PC-3 (cell line): ENCODE results near the gene TM9SF4. TPM values are rescaled to one million over a fixed set of nuclear protein-coding genes. Genes with fewer than 3 reads are reported as not detected.
"Not testable (repeated sequence)": the region's sequence is repeated elsewhere in the genome, so short reads cannot be mapped to it uniquely, and the experiment has no call there.

Experiments
- ATAC-seq: fragments of 200-7000 bp; cut with Tn5 transposase; 2 replicates; pipeline ENCODE4 v1.9.1; 2020; ENCODE audit warnings: mild to moderate bottlenecking, moderate library complexity
- BruUV-seq: library from RNA; stranded (reverse); fragments of 400-500 nt; replicated peaks from 2 replicates; lab custom pipeline; 2021; lab: Mats Ljungman, UMichigan
- CTCF ChIA-PET: fragments of 300-600 bp; sonication (Branson Sonifier 250); formaldehyde crosslinking; loops from one replicate; lab custom pipeline; 2022; ENCODE audit warnings: antibody characterized with exemption; lab: Charles Lee
- POLR2A ChIA-PET: fragments of 300-600 bp; sonication (Branson Sonifier 250); formaldehyde crosslinking; loops from one replicate; lab custom pipeline; 2022; ENCODE audit warnings: antibody characterized with exemption; ENCODE audit not compliant: unreplicated experiment; lab: Charles Lee
- DNase-seq: peaks from one replicate; pipeline ENCODE4 v3.0.0-alpha.2; 2015
- H2AFZ ChIP-seq: fragments of 300-600 bp; sonication (generic); 2 replicates; pipeline ENCODE4 v1.6.0; 2016; ENCODE audit warnings: antibody characterized with exemption, low read length
- H3F3A ChIP-seq: fragments of 300-600 bp; sonication (generic); one replicate; pipeline ENCODE4 v1.6.0; 2017; ENCODE audit warnings: antibody characterized with exemption, low read length, control low read depth, mild to moderate bottlenecking; ENCODE audit not compliant: unreplicated experiment
- H3K27ac ChIP-seq: fragments of 300-600 bp; sonication (generic); 2 replicates; pipeline ENCODE4 v1.5.1; 2016; ENCODE audit warnings: mild to moderate bottlenecking, low read length
- H3K27me3 ChIP-seq: fragments of 300-600 bp; sonication (generic); 2 replicates; pipeline ENCODE4 v1.6.1; 2016; ENCODE audit warnings: low read length, mixed read lengths
- H3K36me3 ChIP-seq: fragments of 300-600 bp; sonication (generic); 2 replicates; pipeline ENCODE4 v1.6.1; 2016; ENCODE audit warnings: low read depth, mixed run types, low read length, mixed read lengths
- H3K4me1 ChIP-seq: fragments of 300-600 bp; sonication (generic); 2 replicates; pipeline ENCODE4 v1.5.1; 2016; ENCODE audit warnings: low read length; ENCODE audit not compliant: insufficient read depth
- H3K4me2 ChIP-seq: fragments of 300-600 bp; sonication (generic); 2 replicates; pipeline ENCODE4 v1.6.0; 2016; ENCODE audit warnings: low read length
- H3K4me3 ChIP-seq: fragments of 300-600 bp; sonication (generic); 2 replicates; pipeline ENCODE4 v1.5.1; 2016; ENCODE audit warnings: mild to moderate bottlenecking, low read length, mixed read lengths
- H3K79me2 ChIP-seq: fragments of 300-600 bp; sonication (generic); 2 replicates; pipeline ENCODE4 v1.6.1; 2017; ENCODE audit warnings: low read length, mixed read lengths
- H3K9ac ChIP-seq: fragments of 300-600 bp; sonication (generic); 2 replicates; pipeline ENCODE4 v1.6.0; 2016; ENCODE audit warnings: mild to moderate bottlenecking, low read length
- H3K9me2 ChIP-seq: fragments of 300-600 bp; sonication (generic); replicated peaks from 2 replicates; pipeline ENCODE4 v1.6.1; 2016; ENCODE audit warnings: mixed run types, low read length, mixed read lengths
- H3K9me3 ChIP-seq: fragments of 300-600 bp; sonication (generic); 2 replicates; pipeline ENCODE4 v1.6.1; 2016; ENCODE audit warnings: low read length, mixed read lengths
- H4K20me1 ChIP-seq: fragments of 300-600 bp; sonication (generic); 2 replicates; pipeline ENCODE4 v1.6.1; 2016; ENCODE audit warnings: low read length, mixed read lengths
- EZH2 ChIP-seq: fragments of 300-600 bp; sonication (generic); IDR thresholded peaks from one replicate; pipeline ENCODE4 v1.6.1; 2017; ENCODE audit warnings: antibody characterized with exemption, mild to moderate bottlenecking, low read length; ENCODE audit not compliant: unreplicated experiment
- EZH2phosphoT487 ChIP-seq: fragments of 300-600 bp; sonication (generic); IDR thresholded peaks from 2 replicates; pipeline ENCODE4 v1.6.1; 2018; ENCODE audit warnings: mild to moderate bottlenecking, antibody characterized with exemption, low read length, borderline replicate concordance
- intact Hi-C: fragments of 100-400 bp; cut with micrococcal nuclease; formaldehyde crosslinking; loops from 2 replicates; pipeline ENCODE4 v1.9.0; 2023
- total RNA-seq: library from RNA; depleted of rRNA; stranded (reverse); fragments of >200 nt; gene quantifications from 2 replicates; pipeline ENCODE4 v1.2.3, GENCODE V29; 2014
- TF ChIP-seq, protein P1 (sequence below): fragments of 300-600 bp; sonication (generic); conservative IDR thresholded peaks from 2 replicates; pipeline ENCODE4 v1.5.1; 2017; ENCODE audit warnings: antibody characterized with exemption, low read depth, mild to moderate bottlenecking, low read length

The TM9SF4 gene
- total RNA-seq, 1 experiment from 2014 or later, result 32.6 TPM

DNA sequence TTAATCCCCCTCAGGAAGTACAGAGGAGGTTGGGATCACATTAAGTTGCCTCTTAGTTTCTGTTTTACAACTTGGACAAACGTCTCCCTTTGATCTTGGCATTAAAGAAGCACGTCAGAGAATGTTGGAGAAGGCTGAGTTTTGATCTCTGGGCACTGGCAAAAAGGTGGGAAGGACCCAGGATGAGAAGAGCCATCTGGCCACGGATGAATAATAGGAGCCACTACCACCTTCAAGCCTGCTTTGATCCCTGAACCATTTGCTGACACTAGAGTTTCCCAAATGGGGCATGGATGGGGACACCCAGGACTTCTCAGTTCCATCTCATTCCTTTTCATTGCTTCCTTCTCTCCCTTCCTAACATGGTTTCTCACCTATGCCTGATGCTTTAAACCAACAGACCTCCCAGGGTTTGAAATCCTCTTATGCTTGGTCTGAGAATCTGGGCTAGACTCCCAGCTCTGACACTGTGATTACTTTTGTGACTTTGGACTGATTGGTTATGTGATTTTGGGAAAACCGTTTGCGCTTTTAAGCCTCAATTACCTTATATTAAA is 5.8 kb downstream of the TM9SF4 start:
- POLR2A ChIA-PET, result no interaction called here
- peaks cover 4% of the 10 kb centered on the region; the same call in 1 of the 2 replicates for H4K20me1 ChIP-seq
- no peak overlapping the region for H3K4me2 ChIP-seq

DNA sequence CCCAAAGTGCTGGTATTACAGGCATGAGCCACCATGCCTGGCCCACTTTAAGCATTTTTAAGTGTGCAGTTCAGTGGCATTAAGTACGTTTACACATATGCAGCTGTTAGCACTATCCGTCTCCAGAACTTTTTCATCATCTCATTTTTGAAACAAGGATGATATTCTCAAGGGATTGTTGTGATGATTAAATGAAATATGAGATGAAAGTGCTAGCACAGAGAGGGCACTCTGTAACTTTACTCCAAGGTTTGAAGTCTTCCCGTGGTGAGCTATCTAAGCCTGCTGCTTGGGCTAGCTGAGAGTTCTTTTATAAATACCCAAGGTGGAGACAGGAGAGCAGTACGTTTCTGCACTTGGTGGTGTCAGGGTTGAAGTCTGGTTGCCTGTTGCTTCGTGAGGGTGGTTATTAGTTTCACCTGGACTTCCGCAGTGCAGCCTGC is 6.6 kb downstream of the TM9SF4 start:
- CTCF ChIA-PET, result no interaction called here
- H3K9me2 ChIP-seq, result no peaks in the 10 kb centered on the region
- H3K79me2 ChIP-seq, result peaks cover 93% of the 10 kb centered on the region
- H3K4me2 ChIP-seq, result no peak overlapping the region
- H4K20me1 ChIP-seq, result peaks cover 4% of the 10 kb centered on the region; the same call in 1 of the 2 replicates
- DNase-seq, result no peak
- H3F3A ChIP-seq, result no peaks in the 10 kb centered on the region
- H3K4me3 ChIP-seq, result no peak overlapping the region
- no peaks in the 10 kb centered on the region for H3K27me3 ChIP-seq
- peaks cover 4% of the 10 kb centered on the region for H3K4me1 ChIP-seq
- BruUV-seq, result no TSS peak
- intact Hi-C loops, result no loop called here
- H3K27ac ChIP-seq, result no peak overlapping the region
- H3K9ac ChIP-seq, result no peak overlapping the region
- no peaks in the 10 kb centered on the region for H3K9me3 ChIP-seq
- TF ChIP-seq EZH2phosphoT487 (no peak), EZH2 (no peak)
- TF ChIP-seq, protein P1, sequence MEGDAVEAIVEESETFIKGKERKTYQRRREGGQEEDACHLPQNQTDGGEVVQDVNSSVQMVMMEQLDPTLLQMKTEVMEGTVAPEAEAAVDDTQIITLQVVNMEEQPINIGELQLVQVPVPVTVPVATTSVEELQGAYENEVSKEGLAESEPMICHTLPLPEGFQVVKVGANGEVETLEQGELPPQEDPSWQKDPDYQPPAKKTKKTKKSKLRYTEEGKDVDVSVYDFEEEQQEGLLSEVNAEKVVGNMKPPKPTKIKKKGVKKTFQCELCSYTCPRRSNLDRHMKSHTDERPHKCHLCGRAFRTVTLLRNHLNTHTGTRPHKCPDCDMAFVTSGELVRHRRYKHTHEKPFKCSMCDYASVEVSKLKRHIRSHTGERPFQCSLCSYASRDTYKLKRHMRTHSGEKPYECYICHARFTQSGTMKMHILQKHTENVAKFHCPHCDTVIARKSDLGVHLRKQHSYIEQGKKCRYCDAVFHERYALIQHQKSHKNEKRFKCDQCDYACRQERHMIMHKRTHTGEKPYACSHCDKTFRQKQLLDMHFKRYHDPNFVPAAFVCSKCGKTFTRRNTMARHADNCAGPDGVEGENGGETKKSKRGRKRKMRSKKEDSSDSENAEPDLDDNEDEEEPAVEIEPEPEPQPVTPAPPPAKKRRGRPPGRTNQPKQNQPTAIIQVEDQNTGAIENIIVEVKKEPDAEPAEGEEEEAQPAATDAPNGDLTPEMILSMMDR, result no peak
- no peak overlapping the region for H2AFZ ChIP-seq
- POLR2A ChIA-PET, result no interaction called here
- no peak for ATAC-seq
- no peaks in the 10 kb centered on the region for H3K36me3 ChIP-seq

More for the DNA sequence above, 5.8 kb downstream of the TM9SF4 start:
- no peak overlapping the region for H3K27ac ChIP-seq
- H3K36me3 ChIP-seq, result no peaks in the 10 kb centered on the region
- no TSS peak for BruUV-seq
- intact Hi-C loops, result no loop called here
- DNase-seq (no peak), ATAC-seq (no peak)
- CTCF ChIA-PET, result no interaction called here
- peaks cover 94% of the 10 kb centered on the region for H3K79me2 ChIP-seq
- no peak overlapping the region for H3K4me3 ChIP-seq
- no peaks in the 10 kb centered on the region for H3F3A ChIP-seq
- TF ChIP-seq EZH2phosphoT487 (no peak), EZH2 (no peak)
- TF ChIP-seq, protein P1, result no peak
- H3K4me1 ChIP-seq, result peaks cover 12% of the 10 kb centered on the region
- no peak overlapping the region for H2AFZ ChIP-seq
- no peaks in the 10 kb centered on the region for H3K27me3 ChIP-seq
- H3K9me2 ChIP-seq, result no peaks in the 10 kb centered on the region
- no peaks in the 10 kb centered on the region for H3K9me3 ChIP-seq
- H3K9ac ChIP-seq, result no peak overlapping the region

DNA sequence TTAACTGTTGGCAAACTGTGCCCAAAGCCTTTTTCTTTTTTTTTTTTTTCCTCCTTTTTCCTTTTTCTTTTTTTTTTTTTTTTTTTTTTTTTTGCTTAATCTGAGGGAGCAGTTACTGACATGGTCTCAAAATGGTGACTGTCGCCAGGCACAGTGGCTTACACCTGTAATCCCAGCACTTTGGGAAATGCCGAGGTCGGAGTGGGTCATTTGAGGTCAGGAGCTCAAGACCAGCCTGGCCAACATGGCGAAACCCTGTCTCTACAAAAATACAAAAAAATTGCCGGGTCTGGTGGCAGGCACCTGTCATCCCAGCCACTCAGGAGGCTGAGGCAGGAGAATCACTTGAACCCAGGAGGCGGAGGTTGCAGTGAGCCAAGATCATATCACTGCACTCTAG is 7.3 kb downstream of the TM9SF4 start:
- DNase-seq, H3K4me2 ChIP-seq, H3K4me3 ChIP-seq, H3K36me3 ChIP-seq, H3K27ac ChIP-seq, CTCF ChIA-PET, H3K9me3 ChIP-seq, ATAC-seq, H3K9ac ChIP-seq, H2AFZ ChIP-seq, H3K9me2 ChIP-seq, H3K4me1 ChIP-seq, BruUV-seq, H3F3A ChIP-seq, intact Hi-C loops, H3K27me3 ChIP-seq, H4K20me1 ChIP-seq, POLR2A ChIA-PET: not testable (repeated sequence)
- H3K79me2 ChIP-seq, result peaks cover 86% of the 10 kb centered on the region

DNA sequence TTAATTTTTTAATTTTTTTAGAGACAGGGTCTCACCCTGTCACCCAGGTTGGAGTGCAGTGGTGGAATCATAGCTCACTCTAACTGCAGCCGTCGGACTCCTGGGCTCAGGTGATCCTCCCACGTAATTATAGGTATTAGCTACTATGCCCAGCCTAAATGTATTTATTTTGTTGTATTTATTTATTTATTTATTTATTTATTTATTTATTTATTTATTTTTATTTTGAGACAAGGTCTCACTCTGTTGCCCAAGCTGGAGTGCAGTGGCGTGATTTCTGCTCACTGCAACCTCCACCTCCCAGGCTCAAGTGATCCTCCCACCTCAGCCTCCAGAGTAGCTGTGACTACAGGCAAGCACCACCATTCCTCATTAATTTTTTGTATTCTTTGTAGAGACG is 8.9 kb downstream of the TM9SF4 start:
- DNase-seq, POLR2A ChIA-PET: not testable (repeated sequence)

More for the DNA sequence above, 8.9 kb downstream of the TM9SF4 start:
- CTCF ChIA-PET, H3K36me3 ChIP-seq, H3K9me3 ChIP-seq, H3F3A ChIP-seq, H2AFZ ChIP-seq, H3K9ac ChIP-seq, H4K20me1 ChIP-seq, H3K4me2 ChIP-seq, H3K4me3 ChIP-seq, intact Hi-C loops, H3K27ac ChIP-seq, H3K27me3 ChIP-seq, H3K9me2 ChIP-seq, H3K4me1 ChIP-seq, ATAC-seq, BruUV-seq: not testable (repeated sequence)
- peaks cover 69% of the 10 kb centered on the region for H3K79me2 ChIP-seq
